ENCODE results near the gene TNS3. TPM values are rescaled to one million over a fixed set of nuclear protein-coding genes. Genes with fewer than 3 reads are reported as not detected.

The TNS3 gene
- total and polyA plus RNA-seq, 2 of the 13 experiments (the other 11 are each of a cell fraction or from before 2014, with no cell fraction given): 52.9 to 55.7 TPM

GRCh38 chr7:47284691-47285635 is 296.9 kb downstream of the TNS3 start (continued):
- TF ChIP-seq ZNF10 (CRISPR knock-in tag; IDR thresholded peaks at IDR 0.05; ENCODE audit: borderline replicate concordance, low read depth) (no peak), SKIL (CRISPR knock-in tag; IDR thresholded peaks at IDR 0.05; ENCODE audit: borderline replicate concordance) (no peak)

GRCh38 chr7:47283497-47284131 is 298.3 kb downstream of the TNS3 start:
- Histone ChIP-seq H3K4me2 (ENCODE audit: low read depth, low read length) (no peak overlapping the region), H3K36me3 (replicated peaks in 1 of 2; ENCODE audit: control insufficient read depth in 1 of 2, insufficient read depth in 2 of 2, low read length in 2 of 2) (peaks cover 44 to 92% of the 10 kb centered on the region in 2 experiments), H3K4me1 (ENCODE audit: insufficient read depth, low read length) (peaks cover 24% of the 10 kb centered on the region), H3K9ac (ENCODE audit: insufficient read depth, low read depth, low read length) (no peak overlapping the region), H3K27me3 (ENCODE audit: control insufficient read depth in 1 of 2, insufficient read depth in 2 of 2, low read length in 2 of 2) (no peaks in the 10 kb centered on the region), H3K9me3 (ENCODE audit: low read length) (no peaks in the 10 kb centered on the region), H2AFZ (ENCODE audit: low read length) (no peak overlapping the region), H3K4me3 (replicated peaks in 1 of 3; ENCODE audit: insufficient read depth in 1 of 3, low read depth in 2 of 3, low read length in 3 of 3) (no peak overlapping the region), H3K79me2 (ENCODE audit: insufficient read depth, low read length) (no peaks in the 10 kb centered on the region), H4K20me1 (ENCODE audit: insufficient read depth, low read length) (peaks cover 34% of the 10 kb centered on the region; the same call in 1 of the 2 replicates), H3K27ac (ENCODE audit: extremely low read length, insufficient read depth, low read length) (no peak overlapping the region)
- WGBS (ENCODE audit: low lambda C conversion rate): 43% methylated on average over 6 of the region's 10 CpGs
- no TSS peak for BruUV-seq (replicated peaks)
- DNase-seq (ENCODE audit: low spot score): peak; percentile 84
- in situ Hi-C loops (cut with HindIII; ENCODE audit: extremely low pct_ligation_motif_present, low pct_unique_long_range_greater_than_20kb) (loop anchor here (25.0 kb wide), 1 partner anchor 554 kb away; no protein-coding TSS in a partner anchor), intact Hi-C loops (cut with micrococcal nuclease; ENCODE audit: unreplicated experiment) (loop anchor here (1.0 to 2.0 kb wide), 2 partner anchors 10 to 17 kb away; no protein-coding TSS in a partner anchor)
- POLR2A ChIA-PET: no interaction called here
- peak; percentile 92 for ATAC-seq
- CTCF ChIA-PET (ENCODE audit: low intra/inter-chr PET ratio, low total read pairs): no interaction called here
- peak; percentile 61 for FAIRE-seq
- TF ChIP-seq, protein P1, sequence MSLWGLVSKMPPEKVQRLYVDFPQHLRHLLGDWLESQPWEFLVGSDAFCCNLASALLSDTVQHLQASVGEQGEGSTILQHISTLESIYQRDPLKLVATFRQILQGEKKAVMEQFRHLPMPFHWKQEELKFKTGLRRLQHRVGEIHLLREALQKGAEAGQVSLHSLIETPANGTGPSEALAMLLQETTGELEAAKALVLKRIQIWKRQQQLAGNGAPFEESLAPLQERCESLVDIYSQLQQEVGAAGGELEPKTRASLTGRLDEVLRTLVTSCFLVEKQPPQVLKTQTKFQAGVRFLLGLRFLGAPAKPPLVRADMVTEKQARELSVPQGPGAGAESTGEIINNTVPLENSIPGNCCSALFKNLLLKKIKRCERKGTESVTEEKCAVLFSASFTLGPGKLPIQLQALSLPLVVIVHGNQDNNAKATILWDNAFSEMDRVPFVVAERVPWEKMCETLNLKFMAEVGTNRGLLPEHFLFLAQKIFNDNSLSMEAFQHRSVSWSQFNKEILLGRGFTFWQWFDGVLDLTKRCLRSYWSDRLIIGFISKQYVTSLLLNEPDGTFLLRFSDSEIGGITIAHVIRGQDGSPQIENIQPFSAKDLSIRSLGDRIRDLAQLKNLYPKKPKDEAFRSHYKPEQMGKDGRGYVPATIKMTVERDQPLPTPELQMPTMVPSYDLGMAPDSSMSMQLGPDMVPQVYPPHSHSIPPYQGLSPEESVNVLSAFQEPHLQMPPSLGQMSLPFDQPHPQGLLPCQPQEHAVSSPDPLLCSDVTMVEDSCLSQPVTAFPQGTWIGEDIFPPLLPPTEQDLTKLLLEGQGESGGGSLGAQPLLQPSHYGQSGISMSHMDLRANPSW (CRISPR knock-in tag; IDR thresholded peaks at IDR 0.05; ENCODE audit: borderline replicate concordance): no peak
- no peak for TF ChIP-seq SIX4 (CRISPR knock-in tag; IDR thresholded peaks at IDR 0.05)
- no peak for TF ChIP-seq ZNF770 (CRISPR knock-in tag; IDR thresholded peaks at IDR 0.05)
- no peak for TF ChIP-seq CHCHD3 (CRISPR knock-in tag; IDR thresholded peaks at IDR 0.05)
- TF ChIP-seq ARID5B (CRISPR knock-in tag; IDR thresholded peaks at IDR 0.05): peak; percentile 42; the same call in 1 of the 2 replicates
- TF ChIP-seq FOXA3 (CRISPR knock-in tag; IDR thresholded peaks at IDR 0.05): peak; percentile 28; the same call in 1 of the 2 replicates

Data from HepG2 (cell line).